SK-N-SH treated with all-trans-retinoic acid at 6 μM for 48 hours (cell line): ENCODE data around the gene DRP2.

Experiments used
- CREB5 ChIP-seq: fragments of 250-450 bp; sonication (Bioruptor Pico); IDR thresholded peaks from 2 replicates; pipeline ENCODE4 v1.5.1; 2020; ENCODE audit warnings: low read depth, mild to moderate bottlenecking, moderate library complexity
- PPARA ChIP-seq: fragments of 250-450 bp; sonication (Bioruptor Pico); IDR thresholded peaks from 2 replicates; pipeline ENCODE4 v1.5.0; 2020; ENCODE audit warnings: mild to moderate bottlenecking, borderline replicate concordance
- ZFP3 ChIP-seq: fragments of 250-450 bp; sonication (Bioruptor Pico); IDR thresholded peaks from 2 replicates; pipeline ENCODE4 v1.5.0; 2020; ENCODE audit warnings: mild to moderate bottlenecking, moderate library complexity
- TF ChIP-seq, protein P1 (sequence below): fragments of 250-450 bp; sonication (Bioruptor Pico); IDR thresholded peaks from 2 replicates; pipeline ENCODE4 v1.8.0; 2021; ENCODE audit warnings: low read depth, mild to moderate bottlenecking, moderate library complexity, borderline replicate concordance

DNA sequence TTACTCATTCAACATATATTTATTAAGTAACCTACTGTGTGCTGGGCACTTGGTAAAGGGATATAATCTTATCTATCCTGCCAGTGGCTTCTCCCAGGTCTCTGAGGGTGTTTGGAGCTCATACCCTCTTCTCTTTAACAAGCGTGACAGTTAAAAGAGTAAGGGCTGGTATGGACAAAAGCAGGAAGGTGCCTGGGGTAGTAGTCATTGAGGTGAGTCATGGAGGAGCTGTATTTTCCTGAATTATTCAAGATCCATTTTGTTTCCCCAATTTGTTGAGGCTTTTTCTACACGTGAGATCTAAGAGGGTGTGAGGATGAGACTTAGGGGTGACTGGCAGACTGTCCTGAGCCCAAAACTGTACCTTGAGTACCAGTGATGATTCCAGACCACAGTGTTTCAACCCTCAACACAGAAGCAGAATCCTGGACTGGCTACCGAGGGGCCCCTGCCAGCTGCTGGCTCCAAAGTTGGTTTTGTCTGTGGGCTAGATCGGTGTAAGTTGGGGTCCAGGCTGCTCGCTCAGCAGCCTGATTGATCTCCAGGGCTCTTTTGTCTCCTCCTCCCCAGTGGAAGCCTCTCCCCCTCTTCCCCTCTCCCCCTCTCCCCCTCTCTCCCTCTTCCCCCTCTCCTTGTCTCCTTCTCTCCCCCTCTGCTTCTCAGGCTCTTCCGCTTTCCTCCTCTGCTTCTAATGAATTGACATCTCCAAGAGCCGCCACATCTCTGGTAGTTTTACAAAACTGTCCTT is at the start of gene DRP2:
- no peak for TF ChIP-seq ZFP3 (CRISPR knock-in tag)
- TF ChIP-seq, protein P1, sequence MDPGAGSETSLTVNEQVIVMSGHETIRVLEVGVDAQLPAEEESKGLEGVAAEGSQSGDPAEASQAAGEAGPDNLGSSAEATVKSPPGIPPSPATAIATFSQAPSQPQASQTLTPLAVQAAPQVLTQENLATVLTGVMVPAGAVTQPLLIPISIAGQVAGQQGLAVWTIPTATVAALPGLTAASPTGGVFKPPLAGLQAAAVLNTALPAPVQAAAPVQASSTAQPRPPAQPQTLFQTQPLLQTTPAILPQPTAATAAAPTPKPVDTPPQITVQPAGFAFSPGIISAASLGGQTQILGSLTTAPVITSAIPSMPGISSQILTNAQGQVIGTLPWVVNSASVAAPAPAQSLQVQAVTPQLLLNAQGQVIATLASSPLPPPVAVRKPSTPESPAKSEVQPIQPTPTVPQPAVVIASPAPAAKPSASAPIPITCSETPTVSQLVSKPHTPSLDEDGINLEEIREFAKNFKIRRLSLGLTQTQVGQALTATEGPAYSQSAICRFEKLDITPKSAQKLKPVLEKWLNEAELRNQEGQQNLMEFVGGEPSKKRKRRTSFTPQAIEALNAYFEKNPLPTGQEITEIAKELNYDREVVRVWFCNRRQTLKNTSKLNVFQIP (CRISPR knock-in tag): no peak
- TF ChIP-seq CREB5: no peak
- no peak for TF ChIP-seq PPARA (CRISPR knock-in tag)
